PC-9 (cell line): ENCODE measurements around the gene HSPA4L. TPM values are rescaled to one million over a fixed set of nuclear protein-coding genes. Genes with fewer than 3 reads are reported as not detected.

Source experiments
- BruUV-seq: library from RNA; stranded (reverse); fragments of 400-500 nt; replicated peaks from 2 replicates; lab custom pipeline; 2021; lab: Mats Ljungman, UMichigan
- CTCF ChIA-PET: fragments of 300-600 bp; sonication (Branson Sonifier 250); formaldehyde crosslinking; loops from one replicate; lab custom pipeline; 2022; ENCODE audit warnings: antibody characterized with exemption; lab: Charles Lee
- POLR2A ChIA-PET: fragments of 300-600 bp; sonication (Branson Sonifier 250); formaldehyde crosslinking; loops from one replicate; lab custom pipeline; 2022; ENCODE audit warnings: antibody characterized with exemption; ENCODE audit not compliant: unreplicated experiment; lab: Charles Lee
- DNase-seq, 2 experiments: peaks; one replicate each; pipeline versions ENCODE4 v3.0.0 to v3.0.0-alpha.2; 2015 to 2022; ENCODE audit warnings: mixed read lengths in 1 of 2
- H2AFZ ChIP-seq: fragments of 200-600 bp; sonication (generic); 2 replicates; pipeline ENCODE4 v1.8.1; 2017; ENCODE audit warnings: antibody characterized with exemption
- H3F3A ChIP-seq: fragments of 200-600 bp; sonication (generic); 2 replicates; pipeline ENCODE4 v1.8.1; 2017; ENCODE audit warnings: antibody characterized with exemption, mild to moderate bottlenecking, low read depth; ENCODE audit not compliant: insufficient read depth
- H3K27ac ChIP-seq: fragments of 200-600 bp; sonication (generic); 2 replicates; pipeline ENCODE4 v1.6.1; 2016; ENCODE audit warnings: mixed run types
- H3K27me3 ChIP-seq: fragments of 200-600 bp; sonication (generic); 2 replicates; pipeline ENCODE4 v1.6.1; 2016; ENCODE audit warnings: low read depth, mixed run types; ENCODE audit not compliant: insufficient read depth
- H3K36me3 ChIP-seq: fragments of 200-600 bp; sonication (generic); 2 replicates; pipeline ENCODE4 v1.6.1; 2016; ENCODE audit warnings: low read depth, mixed run types
- H3K4me1 ChIP-seq: fragments of 200-600 bp; sonication (generic); replicated peaks from 2 replicates; pipeline ENCODE4 v1.6.1; 2016; ENCODE audit warnings: mixed run types; ENCODE audit not compliant: insufficient read depth
- H3K4me2 ChIP-seq: fragments of 200-600 bp; sonication (generic); 2 replicates; pipeline ENCODE4 v1.6.1; 2017; ENCODE audit warnings: mixed run types
- H3K4me3 ChIP-seq: fragments of 200-600 bp; sonication (generic); 2 replicates; pipeline ENCODE4 v1.6.1; 2016; ENCODE audit warnings: mixed run types
- H3K79me2 ChIP-seq: fragments of 200-600 bp; sonication (generic); 2 replicates; pipeline ENCODE4 v1.6.1; 2017; ENCODE audit warnings: low read depth, mixed run types
- H3K9me2 ChIP-seq: fragments of 200-600 bp; sonication (generic); 2 replicates; pipeline ENCODE4 v1.8.1; 2017; ENCODE audit warnings: mild to moderate bottlenecking; ENCODE audit not compliant: insufficient read depth
- H3K9me3 ChIP-seq: fragments of 200-600 bp; sonication (generic); 2 replicates; pipeline ENCODE4 v1.8.1; 2016; ENCODE audit warnings: low read depth; ENCODE audit not compliant: insufficient read depth
- H4K20me1 ChIP-seq: fragments of 200-600 bp; sonication (generic); 2 replicates; pipeline ENCODE4 v1.8.1; 2017; ENCODE audit not compliant: insufficient read depth
- CTCF ChIP-seq: fragments of 200-600 bp; sonication (generic); conservative IDR thresholded peaks from 2 replicates; pipeline ENCODE4 v1.6.1; 2017; ENCODE audit warnings: mixed run types, antibody characterized with exemption, mild to moderate bottlenecking, moderate library complexity
- EZH2 ChIP-seq: fragments of 200-600 bp; sonication (generic); IDR thresholded peaks from 2 replicates; pipeline ENCODE4 v1.8.0; 2017; ENCODE audit warnings: antibody characterized with exemption, low read depth
- intact Hi-C: fragments of 100-400 bp; cut with micrococcal nuclease; formaldehyde crosslinking; loops from one replicate; pipeline ENCODE4 v1.10.0; 2022; ENCODE audit not compliant: unreplicated experiment
- total RNA-seq: library from RNA; stranded (reverse); gene quantifications from 2 replicates; pipeline ENCODE4 v1.2.3, GENCODE V29; 2021

Gene HSPA4L
- total RNA-seq, 1 experiment from 2014 or later: 5.1 TPM

GRCh38 chr4:127734976-127735375 lies 47.1 kb upstream of the HSPA4L start:
- intact Hi-C loops: loop anchor here (5.0 kb wide), 2 partner anchors 113 to 487 kb away; no protein-coding TSS in a partner anchor
- Histone ChIP-seq H3K9me3 (no peaks in the 10 kb centered on the region), H3K4me1 (no peaks in the 10 kb centered on the region), H3K4me2 (no peak overlapping the region), H3K27ac (no peak overlapping the region), H4K20me1 (no peaks in the 10 kb centered on the region), H3K4me3 (no peak overlapping the region), H3F3A (no peaks in the 10 kb centered on the region), H3K79me2 (no peaks in the 10 kb centered on the region), H3K9me2 (no peaks in the 10 kb centered on the region), H2AFZ (no peak overlapping the region), H3K27me3 (no peaks in the 10 kb centered on the region), H3K36me3 (no peaks in the 10 kb centered on the region)
- DNase-seq: no peak
- POLR2A ChIA-PET: no interaction called here
- BruUV-seq: no TSS peak
- no peak for TF ChIP-seq EZH2
- no peak for TF ChIP-seq CTCF
- CTCF ChIA-PET: no interaction called here

GRCh38 chr4:127737295-127737694 lies 44.8 kb upstream of the HSPA4L start:
- Histone ChIP-seq H3K9me2 (no peaks in the 10 kb centered on the region), H2AFZ (no peak overlapping the region), H3F3A (no peaks in the 10 kb centered on the region), H3K4me2 (no peak overlapping the region), H3K79me2 (no peaks in the 10 kb centered on the region), H3K4me3 (no peak overlapping the region), H3K27ac (no peak overlapping the region), H3K27me3 (no peaks in the 10 kb centered on the region), H3K9me3 (0 out of 2 replicates have a peak, but pooled peaks cover 7% of the 10 kb centered on the region), H3K4me1 (no peaks in the 10 kb centered on the region), H3K36me3 (no peaks in the 10 kb centered on the region), H4K20me1 (no peaks in the 10 kb centered on the region)
- intact Hi-C loops: loop anchor here (5.0 kb wide), 1 partner anchor 485 kb away; no protein-coding TSS in a partner anchor
- TF ChIP-seq CTCF: no peak
- no peak for TF ChIP-seq EZH2
- BruUV-seq: no TSS peak
- ChIA-PET POLR2A (no interaction called here), CTCF (no interaction called here)
- DNase-seq: no peak

- ChIA-PET CTCF (no interaction called here), POLR2A (no interaction called here)
- Histone ChIP-seq H3K27me3 (no peaks in the 10 kb centered on the region), H3K36me3 (no peaks in the 10 kb centered on the region), H2AFZ (no peak overlapping the region), H3K4me1 (no peaks in the 10 kb centered on the region), H3K9me2 (no peaks in the 10 kb centered on the region; the same call in 1 of the 2 replicates), H4K20me1 (no peaks in the 10 kb centered on the region), H3F3A (no peaks in the 10 kb centered on the region), H3K79me2 (no peaks in the 10 kb centered on the region), H3K4me3 (no peak overlapping the region), H3K9me3 (0 out of 2 replicates have a peak, but pooled peaks cover 7% of the 10 kb centered on the region), H3K4me2 (no peak overlapping the region), H3K27ac (no peak overlapping the region)
- intact Hi-C loops: no loop called here
- TF ChIP-seq CTCF (no peak), EZH2 (no peak)
- no peak for DNase-seq
- BruUV-seq: no TSS peak
These were observed 40.9 kb upstream of the HSPA4L start for GRCh38 chr4:127741247-127741646.
